ENCODE results near the gene GFRA3. TPM values are rescaled to one million over a fixed set of nuclear protein-coding genes. Genes with fewer than 3 reads are reported as not detected.
"Not testable (repeated sequence)": the region's sequence is repeated elsewhere in the genome, so short reads cannot be mapped to it uniquely, and the experiment has no call there.

Gene GFRA3
- total RNA-seq, 6 experiments from 2014 or later: 0.17 TPM; not detected in 5

DNA sequence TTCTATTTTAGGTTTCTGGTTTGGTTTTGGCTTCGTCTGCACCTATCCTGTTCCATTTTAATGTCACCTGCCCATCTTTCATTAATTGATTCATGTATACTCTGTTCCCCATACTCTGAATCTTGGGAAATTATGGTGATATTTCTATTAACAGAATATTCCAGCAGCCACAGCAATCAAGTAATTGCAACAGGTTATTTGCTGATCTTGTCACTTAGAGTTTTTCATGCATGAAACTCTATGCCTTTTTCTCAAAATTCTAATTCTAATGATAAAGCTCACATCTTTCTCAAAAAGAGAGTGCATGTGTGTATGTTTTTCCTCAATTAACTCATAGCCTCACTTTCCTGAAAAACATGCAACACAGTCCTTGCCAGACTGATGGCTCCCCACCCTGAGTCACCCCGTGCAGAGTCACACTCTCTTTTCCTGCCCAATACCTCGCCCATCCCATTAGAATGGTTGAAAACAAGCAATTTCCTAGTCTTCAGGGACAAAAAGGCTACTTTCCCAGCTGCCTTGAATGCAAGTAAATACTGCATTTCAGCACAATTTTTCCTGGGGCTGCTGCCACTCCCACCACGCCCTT lies 15.6 kb downstream of the GFRA3 start:
- Histone ChIP-seq H3K36me3 (no peaks in the 10 kb centered on the region), H3K4me1 (no peaks in the 10 kb centered on the region), H3K9me3 (no peaks in the 10 kb centered on the region), H3K27ac (no peak overlapping the region), H3K4me3 (no peak overlapping the region), H3K27me3 (no peaks in the 10 kb centered on the region)
- 73% methylated on average over 4 of the region's 4 CpGs for WGBS (ENCODE audit: insufficient coverage, low coverage, low lambda C conversion rate, missing lambda C conversion rate)
- no peak for ATAC-seq
- DNase-seq: no peak
- TF ChIP-seq, protein P1, sequence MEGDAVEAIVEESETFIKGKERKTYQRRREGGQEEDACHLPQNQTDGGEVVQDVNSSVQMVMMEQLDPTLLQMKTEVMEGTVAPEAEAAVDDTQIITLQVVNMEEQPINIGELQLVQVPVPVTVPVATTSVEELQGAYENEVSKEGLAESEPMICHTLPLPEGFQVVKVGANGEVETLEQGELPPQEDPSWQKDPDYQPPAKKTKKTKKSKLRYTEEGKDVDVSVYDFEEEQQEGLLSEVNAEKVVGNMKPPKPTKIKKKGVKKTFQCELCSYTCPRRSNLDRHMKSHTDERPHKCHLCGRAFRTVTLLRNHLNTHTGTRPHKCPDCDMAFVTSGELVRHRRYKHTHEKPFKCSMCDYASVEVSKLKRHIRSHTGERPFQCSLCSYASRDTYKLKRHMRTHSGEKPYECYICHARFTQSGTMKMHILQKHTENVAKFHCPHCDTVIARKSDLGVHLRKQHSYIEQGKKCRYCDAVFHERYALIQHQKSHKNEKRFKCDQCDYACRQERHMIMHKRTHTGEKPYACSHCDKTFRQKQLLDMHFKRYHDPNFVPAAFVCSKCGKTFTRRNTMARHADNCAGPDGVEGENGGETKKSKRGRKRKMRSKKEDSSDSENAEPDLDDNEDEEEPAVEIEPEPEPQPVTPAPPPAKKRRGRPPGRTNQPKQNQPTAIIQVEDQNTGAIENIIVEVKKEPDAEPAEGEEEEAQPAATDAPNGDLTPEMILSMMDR (IDR thresholded peaks at IDR 0.05): no peak
- no peak for TF ChIP-seq POLR2A (IDR thresholded peaks at IDR 0.05)
- intact Hi-C loops (cut with DNase I): no loop called here

DNA sequence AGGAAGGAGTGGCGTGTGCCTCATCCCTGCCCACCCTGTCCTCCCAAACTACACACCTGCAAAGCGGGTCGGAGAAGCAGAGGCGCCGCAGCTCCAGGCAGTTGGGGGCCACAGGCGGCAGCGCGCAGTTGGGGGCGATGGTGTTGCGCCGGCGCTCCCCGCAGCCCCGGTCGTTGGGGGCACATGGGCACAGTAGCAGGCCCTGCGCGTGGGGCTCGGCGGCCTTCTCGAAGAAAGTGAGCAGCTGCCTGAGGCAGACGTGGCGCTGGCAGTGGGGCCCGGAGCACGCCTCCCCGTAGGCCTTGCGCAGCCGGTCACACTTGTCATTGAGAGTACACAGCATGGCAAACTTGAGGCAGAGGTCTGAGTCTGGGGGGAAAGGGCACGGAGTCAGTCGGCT lies 16.8 kb downstream of the GFRA3 start:
- TF ChIP-seq, protein P1 (IDR thresholded peaks at IDR 0.05): no peak
- Histone ChIP-seq H3K4me3 (no peak overlapping the region), H3K27me3 (no peaks in the 10 kb centered on the region), H3K27ac (no peak overlapping the region), H3K9me3 (no peaks in the 10 kb centered on the region), H3K4me1 (no peaks in the 10 kb centered on the region), H3K36me3 (no peaks in the 10 kb centered on the region)
- DNase-seq: no peak
- intact Hi-C loops (cut with DNase I): no loop called here
- WGBS (ENCODE audit: insufficient coverage, low coverage, low lambda C conversion rate, missing lambda C conversion rate): 80% methylated on average over 1 of the region's 29 CpGs
- ATAC-seq: no peak

DNA sequence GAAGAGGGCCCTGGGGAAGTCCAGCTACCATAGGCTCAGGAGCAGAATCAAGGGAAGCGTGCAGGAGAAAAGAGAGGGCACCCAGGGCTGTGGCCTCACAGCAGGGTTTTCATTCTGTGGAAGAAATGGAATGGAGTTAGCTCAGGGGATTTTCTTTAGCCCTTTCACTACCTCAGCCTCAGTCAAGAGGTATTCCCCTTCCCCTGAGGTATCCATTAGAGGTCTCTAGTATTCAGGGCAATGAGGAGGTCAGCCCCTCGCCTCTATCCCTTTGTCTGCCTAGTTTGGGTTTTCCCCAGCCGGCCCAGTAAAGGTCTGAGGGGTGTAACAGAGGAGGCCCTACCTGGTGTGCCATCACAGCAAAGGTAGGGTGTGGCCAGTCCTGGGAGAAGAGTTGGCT lies 21.5 kb downstream of the GFRA3 start:
- ATAC-seq (no peak), DNase-seq (no peak)
- TF ChIP-seq POLR2A (IDR thresholded peaks at IDR 0.05): no peak
- TF ChIP-seq, protein P1 (IDR thresholded peaks at IDR 0.05): no peak
- no peak overlapping the region for H3K4me3 ChIP-seq
- intact Hi-C loops (cut with DNase I): no loop called here
- 83% methylated on average over 1 of the region's 3 CpGs for WGBS (ENCODE audit: insufficient coverage, low coverage, low lambda C conversion rate, missing lambda C conversion rate)
- no peaks in the 10 kb centered on the region for H3K36me3 ChIP-seq
- H3K27ac ChIP-seq: no peak overlapping the region
- no peaks in the 10 kb centered on the region for H3K4me1 ChIP-seq
- H3K9me3 ChIP-seq: no peaks in the 10 kb centered on the region
- no peaks in the 10 kb centered on the region for H3K27me3 ChIP-seq

DNA sequence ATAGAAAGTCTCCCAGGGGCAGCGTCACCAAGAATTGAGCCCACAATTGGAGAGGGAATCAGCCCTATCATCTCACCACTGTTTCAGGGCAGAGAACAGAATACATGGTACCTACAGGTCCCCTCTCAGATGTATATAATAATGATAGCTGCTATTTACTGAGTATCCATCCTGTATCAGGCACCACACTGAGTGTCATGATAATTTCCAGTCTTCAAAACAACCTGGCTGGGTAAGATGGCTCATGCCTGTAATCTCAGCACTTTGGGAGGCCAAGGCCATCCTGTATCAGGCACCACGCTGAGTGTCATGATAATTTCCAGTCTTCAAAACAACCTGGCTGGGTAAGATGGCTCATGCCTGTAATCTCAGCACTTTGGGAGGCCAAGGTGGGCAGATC lies 26.6 kb downstream of the GFRA3 start:
- H3K4me1 ChIP-seq; H3K9me3 ChIP-seq; intact Hi-C loops (cut with DNase I); H3K4me3 ChIP-seq; H3K36me3 ChIP-seq; H3K27ac ChIP-seq; H3K27me3 ChIP-seq; DNase-seq; ATAC-seq: not testable (repeated sequence)
- 60% methylated on average over 1 of the region's 2 CpGs for WGBS (ENCODE audit: insufficient coverage, low coverage, low lambda C conversion rate, missing lambda C conversion rate)

DNA sequence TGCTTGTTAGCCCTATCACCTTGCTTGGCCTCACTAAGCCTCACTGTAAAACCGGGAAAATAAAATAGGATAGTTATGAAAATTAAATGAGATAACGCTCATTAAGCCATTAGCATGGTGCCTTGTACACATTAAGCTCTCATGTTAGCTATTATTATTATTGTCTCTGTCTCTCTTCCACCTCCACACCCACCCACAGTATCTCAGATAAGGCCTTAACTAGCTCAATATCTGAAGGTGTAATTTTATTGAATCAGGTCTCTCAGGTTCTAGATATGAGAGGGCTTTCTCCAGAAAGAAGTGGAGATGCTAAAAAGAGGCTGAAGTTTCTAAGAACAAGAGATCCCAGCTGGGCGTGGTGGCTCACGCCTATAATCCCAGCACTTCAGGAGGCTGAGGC lies 27.6 kb downstream of the GFRA3 start:
- Histone ChIP-seq H3K27ac (no peak overlapping the region), H3K27me3 (no peaks in the 10 kb centered on the region), H3K9me3 (no peaks in the 10 kb centered on the region), H3K4me1 (peaks cover 0 to 6% (median 0%) of the 10 kb centered on the region in 4 donors), H3K4me3 (no peak overlapping the region), H3K36me3 (no peaks in the 10 kb centered on the region)
- ATAC-seq (no peak), DNase-seq (no peak)
- no peak for TF ChIP-seq POLR2A (IDR thresholded peaks at IDR 0.05)
- TF ChIP-seq, protein P1 (IDR thresholded peaks at IDR 0.05): no peak
- 87% methylated on average over 2 of the region's 4 CpGs for WGBS (ENCODE audit: insufficient coverage, low coverage, low lambda C conversion rate, missing lambda C conversion rate)
- intact Hi-C loops (cut with DNase I): no loop called here

All from right lobe of liver (tissue), 6 donors.